ENCODE measurements around the gene XRCC6.
"Not testable (repeated sequence)": the region's sequence is repeated elsewhere in the genome, so short reads cannot be mapped to it uniquely, and the experiment has no call there.

XRCC6 gene

DNA sequence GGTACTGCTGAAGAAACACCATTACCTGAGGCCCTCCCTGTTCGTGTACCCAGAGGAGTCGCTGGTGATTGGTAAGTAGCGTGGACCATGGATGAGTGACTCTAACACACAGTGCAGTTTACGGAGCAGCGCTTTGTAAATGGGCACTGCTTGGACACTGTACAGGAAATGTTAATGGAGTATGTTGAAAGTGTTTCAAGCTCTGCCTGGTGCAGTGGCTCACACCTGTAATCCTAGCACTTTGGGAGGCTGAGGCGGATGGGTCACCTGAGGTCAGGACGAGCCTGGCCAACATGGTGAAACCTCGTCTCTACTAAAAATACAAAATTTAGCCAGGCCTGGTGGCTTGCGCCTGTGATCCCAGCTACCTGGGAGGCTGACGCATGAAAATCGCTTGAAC lies 29.7 kb downstream of the XRCC6 start:
- DNase-seq (ENCODE audit: low read depth): no peak

DNA sequence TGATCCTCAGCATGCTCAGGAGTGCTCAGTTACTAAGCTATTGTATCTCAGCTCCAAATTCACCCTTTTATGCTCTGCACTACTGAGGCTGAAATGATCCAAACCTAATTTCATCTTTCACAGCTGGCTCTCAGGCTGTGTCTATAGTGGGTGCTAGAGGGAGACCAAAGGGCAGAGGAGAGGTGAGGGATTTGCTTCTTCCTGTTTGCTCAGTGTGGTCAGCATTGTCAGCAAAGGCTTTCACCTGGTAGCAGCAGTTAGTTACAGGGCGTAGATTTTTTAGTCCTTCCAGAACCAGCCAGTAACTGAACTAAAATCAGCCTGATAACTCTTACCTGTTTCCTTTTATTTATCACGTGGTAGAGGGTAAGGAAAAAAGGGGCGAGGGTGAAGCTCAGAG lies 33.2 kb downstream of the XRCC6 start:
- no peak for DNase-seq (ENCODE audit: low read depth)

DNA sequence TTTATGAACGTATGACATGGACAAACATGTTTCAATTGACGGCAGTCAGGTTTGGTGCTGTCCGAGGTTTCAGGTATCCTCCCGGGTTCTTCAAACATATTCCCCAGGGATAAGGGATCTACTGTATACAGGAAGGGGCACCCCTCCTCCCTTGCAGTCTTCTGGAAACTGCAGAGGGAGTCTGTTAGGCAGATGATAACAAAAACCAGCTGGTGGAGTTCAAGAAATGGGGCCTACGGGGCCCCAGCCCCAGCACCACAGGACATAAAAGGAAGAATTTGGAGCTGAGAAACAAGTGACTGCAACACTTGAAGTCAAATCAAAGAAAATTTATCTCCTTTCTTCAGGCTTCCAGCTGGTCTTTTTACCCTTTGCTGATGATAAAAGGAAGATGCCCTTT lies 35.5 kb downstream of the XRCC6 start:
- DNase-seq (ENCODE audit: low read depth): no peak

DNA sequence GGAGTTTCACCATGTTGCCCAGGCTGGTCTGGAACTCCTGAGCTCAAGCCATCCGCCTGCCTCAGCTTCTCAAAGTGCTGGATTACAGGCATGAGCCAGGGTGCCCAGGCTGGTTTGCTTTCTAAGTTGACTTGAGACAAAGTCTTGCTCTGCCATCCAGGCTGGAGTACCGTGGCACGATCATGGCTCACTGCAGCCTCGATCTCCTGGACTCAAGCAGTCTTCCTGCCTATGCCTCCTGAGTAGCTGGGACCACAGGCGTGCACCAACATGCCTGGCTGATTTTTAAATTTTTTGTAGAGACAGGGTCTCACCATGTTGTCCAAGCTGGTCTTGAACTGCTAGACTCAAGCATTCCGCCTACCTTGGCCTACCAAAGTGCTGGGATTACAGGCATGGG lies 36.6 kb downstream of the XRCC6 start:
- DNase-seq (ENCODE audit: low read depth): no peak

DNA sequence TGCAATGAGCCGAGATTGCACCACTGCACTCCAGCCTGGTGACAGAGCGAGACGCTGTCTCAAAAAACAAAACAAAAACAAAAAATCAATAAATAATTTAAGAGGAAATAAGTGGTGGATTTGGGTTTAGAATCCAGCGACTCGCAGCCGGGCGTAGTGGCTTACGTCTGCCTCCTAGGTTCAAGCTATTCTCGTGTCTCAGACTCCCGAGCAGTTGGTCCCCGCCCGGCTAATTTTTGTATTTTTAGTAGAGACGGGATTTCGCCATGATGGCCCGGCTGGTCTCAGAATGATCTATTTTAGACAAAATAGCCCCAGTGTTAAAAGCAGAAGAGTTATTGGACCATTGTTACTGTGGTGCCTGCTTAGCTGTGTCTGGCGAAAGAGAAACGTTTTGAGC lies 37.8 kb downstream of the XRCC6 start:
- DNase-seq (ENCODE audit: low read depth): no peak

DNA sequence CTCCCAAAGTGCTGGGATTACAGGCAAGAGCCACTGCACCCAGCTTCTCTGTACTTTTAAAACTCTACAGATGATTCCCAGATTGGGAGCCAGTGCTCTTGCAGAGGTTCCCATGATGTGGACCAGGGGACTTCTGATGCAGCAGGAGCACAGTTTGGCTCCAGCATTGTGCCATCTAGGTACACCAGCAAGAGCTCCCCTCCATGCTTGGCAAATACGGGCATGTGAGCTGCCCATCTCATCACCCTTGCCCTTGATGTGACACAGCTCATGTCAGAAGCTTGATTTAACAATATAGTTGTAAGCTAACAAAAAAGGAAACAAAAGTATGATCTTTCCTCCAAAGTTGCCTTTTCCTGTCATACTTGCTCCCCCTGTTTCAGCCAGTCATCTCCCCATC lies 38.8 kb downstream of the XRCC6 start:
- DNase-seq (ENCODE audit: low read depth): no peak

DNA sequence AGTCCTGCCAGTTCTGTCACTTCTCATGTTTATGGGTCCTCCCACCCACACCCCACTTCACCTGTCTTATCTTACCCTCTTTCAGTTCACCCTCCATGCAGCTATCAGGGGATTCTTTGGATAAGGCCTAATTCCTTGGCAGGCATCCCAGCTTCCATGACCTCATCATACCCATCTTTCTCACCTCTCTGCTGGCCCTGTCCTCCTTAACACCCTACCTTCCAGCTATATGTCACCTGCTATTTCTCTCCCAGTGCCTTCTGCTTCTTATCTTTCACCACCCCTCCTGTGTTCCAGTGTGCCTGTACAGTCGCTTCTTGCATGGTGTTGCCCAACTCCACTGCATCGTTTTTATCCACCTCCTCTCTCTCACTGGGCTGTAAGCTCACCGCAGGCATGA lies 39.3 kb downstream of the XRCC6 start:
- DNase-seq (ENCODE audit: low read depth): no peak

DNA sequence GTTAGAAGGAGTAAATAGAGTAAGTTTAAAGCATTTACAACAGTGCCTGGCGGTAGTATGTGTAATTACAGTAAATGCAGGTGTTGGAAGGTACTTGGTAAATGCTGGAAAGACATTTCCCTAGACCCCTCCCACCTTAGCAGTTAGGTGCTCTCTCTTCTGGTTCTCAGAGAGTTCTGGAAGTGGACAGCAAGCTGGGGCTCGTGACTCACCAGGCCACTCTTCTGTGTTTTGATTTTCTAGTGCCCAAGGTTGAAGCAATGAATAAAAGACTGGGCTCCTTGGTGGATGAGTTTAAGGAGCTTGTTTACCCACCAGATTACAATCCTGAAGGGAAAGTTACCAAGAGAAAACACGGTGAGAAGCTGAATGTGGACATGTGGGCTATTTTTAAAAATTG lies 40.0 kb downstream of the XRCC6 start:
- DNase-seq (ENCODE audit: low read depth): no peak

DNA sequence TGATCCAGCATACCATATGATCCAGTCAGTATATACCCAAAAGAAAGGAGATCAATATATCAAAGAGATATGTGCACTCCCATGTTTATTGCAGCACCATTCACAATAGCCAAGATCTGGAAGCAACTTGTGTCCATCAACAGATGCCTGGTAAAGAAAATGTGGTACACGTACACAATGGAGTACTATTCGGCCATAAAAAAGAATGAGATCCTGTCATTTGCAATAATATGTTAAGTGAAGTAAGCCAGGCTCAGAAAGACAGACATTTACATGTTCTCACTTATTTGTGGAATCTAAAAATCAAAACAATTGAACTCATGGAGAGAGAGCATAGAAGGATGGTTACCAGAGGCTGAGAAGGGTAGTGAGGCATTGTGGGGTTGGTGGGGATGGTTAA lies 40.6 kb downstream of the XRCC6 start:
- DNase-seq (ENCODE audit: low read depth): no peak

DNA sequence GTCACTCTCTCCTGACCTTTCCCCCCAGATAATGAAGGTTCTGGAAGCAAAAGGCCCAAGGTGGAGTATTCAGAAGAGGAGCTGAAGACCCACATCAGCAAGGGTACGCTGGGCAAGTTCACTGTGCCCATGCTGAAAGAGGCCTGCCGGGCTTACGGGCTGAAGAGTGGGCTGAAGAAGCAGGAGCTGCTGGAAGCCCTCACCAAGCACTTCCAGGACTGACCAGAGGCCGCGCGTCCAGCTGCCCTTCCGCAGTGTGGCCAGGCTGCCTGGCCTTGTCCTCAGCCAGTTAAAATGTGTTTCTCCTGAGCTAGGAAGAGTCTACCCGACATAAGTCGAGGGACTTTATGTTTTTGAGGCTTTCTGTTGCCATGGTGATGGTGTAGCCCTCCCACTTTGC lies 42.5 kb downstream of the XRCC6 start:
- DNase-seq (ENCODE audit: low read depth): not testable (repeated sequence)

DNA sequence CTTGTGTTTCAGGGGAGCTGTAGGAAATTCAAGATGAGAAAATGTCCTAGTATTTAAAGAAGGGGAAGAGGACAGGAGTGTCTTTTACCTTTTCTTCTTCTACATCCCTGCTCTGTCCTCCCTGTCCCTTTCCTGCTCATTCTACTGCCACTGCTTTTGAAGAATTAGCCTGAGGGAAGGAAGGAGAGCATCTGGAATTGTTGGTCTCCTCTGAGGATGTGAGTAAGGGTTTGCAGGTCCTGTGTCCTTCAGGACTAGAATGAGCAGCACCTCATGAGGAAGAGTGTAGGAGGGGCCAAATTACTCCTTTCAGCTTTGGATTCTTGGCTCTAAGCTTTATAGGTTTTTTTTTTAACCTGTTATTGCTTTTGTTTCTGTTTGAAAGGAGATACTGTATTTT lies 43.4 kb downstream of the XRCC6 start:
- DNase-seq (ENCODE audit: low read depth): peak; percentile 70

DNA sequence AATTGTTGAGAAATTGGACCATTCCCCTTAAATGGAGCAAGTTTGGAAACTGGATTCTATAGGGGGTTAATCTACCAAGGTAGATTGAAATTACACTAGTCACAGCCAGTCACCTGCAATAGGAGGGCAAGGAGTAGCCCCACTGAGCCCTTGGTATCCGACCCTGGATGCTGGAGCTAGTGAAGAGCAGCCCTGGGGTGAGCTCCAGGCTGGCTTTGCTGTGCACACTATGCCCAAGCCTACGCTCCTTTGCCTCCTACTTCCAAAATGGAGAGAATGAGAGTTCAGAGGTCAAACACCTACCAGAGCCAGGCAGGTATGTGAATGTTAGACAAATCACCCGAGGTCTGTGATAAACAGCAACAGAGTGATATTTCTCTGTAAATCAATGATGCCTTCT lies 43.9 kb downstream of the XRCC6 start:
- DNase-seq (ENCODE audit: low read depth): no peak

DNA sequence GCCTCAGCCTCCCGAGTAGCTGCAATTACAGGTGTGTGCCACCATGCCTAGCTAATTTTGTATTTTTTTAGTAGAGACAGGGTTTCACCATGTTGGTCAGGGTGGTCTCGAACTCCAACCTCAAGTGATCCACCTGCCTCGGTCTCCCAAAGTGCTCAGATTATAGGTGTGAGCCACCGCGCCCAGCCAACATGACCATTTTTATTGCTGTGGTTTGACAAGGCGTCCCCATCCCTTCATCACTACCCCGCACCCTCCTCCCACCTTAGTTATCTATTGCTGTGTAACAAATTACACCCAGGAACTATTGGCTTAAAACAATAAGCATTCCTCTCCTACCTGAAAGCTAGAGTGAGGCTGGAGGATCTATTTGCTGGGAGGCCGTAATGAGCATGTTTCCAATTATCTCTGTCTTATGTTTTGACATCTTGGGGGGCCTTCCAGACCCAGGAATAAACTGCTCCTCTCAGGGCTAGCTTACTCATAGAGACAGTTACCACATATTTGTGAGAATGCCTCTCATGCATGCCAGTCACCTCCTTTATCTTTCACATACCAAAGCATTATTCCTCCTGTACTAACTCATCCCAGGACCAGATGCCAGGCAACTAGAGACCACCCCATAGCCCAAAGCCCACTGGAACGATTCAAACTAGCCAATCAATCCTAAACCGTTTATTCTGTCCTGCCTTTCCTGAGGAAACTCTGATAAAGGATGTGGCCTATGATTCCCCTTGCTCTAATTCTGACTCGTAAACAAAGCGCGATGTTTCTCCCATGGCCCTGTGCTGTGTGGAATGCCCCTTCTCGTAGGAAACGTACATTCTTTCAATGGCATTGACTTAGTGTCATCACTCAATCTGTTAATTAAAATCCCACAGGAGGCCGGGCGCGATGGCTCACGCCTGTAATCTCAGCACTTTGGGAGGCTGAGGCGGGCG lies 48.1 kb downstream of the XRCC6 start:
- peak; percentile 87 for DNase-seq (ENCODE audit: low read depth)

DNA sequence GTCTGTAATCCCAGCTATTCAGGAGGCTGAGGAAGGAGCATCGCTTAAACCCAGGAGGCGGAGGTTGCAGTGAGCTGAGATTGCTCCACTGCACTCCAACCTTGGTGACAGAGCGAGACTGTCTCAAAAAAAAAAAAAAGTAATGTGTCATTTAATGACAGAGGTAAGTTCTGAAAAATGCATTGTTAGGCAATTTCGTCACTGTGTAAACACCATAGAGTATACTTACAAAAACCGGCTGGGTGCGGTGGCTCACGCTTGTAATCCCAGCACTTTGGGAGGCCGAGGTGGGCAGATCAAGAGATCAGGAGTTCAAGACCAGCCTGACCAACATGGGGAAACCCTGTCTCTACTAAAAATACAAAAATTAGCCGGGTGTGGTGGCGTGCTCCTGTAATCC lies 51.0 kb downstream of the XRCC6 start:
- peak; percentile 65 for DNase-seq (ENCODE audit: low read depth)

DNA sequence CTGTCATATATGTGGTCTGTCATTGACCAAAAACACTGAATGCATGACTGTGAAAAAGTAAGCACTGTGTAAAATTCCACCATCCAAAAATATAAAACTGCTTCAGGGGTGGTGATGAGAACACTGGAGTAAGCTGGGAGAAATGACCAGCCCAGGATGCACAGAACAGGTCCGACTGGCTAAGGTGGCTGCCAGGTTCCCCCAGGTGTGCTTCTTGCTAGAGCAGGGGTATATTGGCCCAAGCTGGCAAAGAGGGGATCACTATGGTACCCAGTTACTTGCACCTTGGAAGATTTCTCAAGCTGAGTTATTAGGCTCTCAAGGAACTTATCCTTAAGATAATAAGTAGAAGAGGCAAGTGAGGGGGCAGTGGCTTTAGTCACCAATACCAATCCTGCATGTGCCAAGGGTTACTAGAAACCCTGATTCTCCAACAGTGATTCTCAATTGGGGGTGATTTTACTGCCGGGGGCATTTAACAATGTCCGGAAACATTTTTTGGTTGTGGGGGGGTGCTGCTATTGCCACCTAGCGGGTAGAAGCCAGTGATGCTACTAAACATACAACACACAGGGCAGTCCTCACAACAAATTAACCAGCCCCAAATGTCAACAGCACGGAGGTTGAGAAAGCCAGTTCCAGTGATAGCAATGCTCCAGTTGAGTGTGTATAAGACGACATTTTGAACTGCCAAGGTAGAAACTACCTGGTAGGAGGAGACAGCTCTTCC lies 51.9 kb downstream of the XRCC6 start:
- DNase-seq (ENCODE audit: low read depth): peak; percentile 49

DNA sequence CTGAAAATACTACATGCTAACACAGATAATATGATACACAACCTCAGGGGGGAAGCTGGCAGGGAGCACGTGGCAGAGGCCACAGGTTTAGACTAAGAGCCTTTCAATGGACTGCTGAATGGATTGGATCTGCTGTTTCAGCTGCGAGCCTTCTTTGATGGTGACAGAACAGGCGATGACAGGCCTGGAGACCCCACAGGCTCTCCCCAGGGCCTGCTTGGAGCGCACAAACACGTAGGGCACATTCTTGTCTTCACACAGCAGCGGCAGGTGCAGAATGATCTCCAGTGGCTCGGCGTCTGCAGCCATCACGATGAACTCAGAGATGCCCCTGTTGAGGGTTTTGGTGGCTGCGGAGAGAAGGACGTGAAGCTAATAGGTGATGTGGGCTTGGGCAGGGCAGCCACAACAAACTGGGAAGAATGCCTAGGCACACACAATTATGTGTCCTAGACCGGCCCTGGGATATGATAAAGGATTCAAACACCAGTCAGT lies 53.8 kb downstream of the XRCC6 start:
- DNase-seq (ENCODE audit: low read depth): no peak

DNA sequence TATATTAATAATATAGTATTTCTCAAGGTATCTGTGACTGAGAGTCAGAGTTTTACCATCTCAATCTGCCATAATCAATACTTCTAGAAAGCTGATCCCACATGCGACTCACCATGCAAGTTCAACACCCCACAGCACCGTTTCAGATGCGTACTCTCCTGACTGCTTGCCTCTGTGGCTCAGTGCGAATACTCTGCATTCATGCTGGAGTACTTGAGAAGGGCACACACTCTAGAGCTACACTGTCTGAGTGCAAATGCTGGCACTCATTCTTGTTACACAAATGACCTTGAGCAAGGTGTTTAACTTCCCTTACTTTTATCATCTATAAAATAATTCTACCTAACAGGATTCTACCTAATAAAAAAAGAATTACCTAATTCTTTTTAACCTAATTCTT lies 55.0 kb downstream of the XRCC6 start:
- no peak for DNase-seq (ENCODE audit: low read depth)

DNA sequence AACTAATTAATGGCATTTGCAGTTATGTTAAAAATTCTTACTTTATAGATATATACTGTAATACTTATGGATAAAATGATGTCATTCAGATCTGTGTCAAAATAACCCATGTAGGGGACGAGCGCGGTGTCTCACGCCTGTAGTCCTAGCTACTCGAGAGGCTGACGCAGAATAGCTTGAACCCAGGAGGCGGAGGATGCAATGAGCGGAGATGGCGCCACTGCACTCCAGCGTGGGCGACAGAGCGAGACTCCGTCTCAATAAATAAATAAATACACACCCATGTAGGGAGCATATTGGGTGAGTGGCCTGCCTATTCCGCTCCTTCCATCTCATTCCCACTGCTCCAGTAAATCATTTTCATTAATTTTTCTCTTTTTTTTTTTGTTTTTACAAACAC lies 60.5 kb downstream of the XRCC6 start:
- DNase-seq (ENCODE audit: low read depth): no peak

DNA sequence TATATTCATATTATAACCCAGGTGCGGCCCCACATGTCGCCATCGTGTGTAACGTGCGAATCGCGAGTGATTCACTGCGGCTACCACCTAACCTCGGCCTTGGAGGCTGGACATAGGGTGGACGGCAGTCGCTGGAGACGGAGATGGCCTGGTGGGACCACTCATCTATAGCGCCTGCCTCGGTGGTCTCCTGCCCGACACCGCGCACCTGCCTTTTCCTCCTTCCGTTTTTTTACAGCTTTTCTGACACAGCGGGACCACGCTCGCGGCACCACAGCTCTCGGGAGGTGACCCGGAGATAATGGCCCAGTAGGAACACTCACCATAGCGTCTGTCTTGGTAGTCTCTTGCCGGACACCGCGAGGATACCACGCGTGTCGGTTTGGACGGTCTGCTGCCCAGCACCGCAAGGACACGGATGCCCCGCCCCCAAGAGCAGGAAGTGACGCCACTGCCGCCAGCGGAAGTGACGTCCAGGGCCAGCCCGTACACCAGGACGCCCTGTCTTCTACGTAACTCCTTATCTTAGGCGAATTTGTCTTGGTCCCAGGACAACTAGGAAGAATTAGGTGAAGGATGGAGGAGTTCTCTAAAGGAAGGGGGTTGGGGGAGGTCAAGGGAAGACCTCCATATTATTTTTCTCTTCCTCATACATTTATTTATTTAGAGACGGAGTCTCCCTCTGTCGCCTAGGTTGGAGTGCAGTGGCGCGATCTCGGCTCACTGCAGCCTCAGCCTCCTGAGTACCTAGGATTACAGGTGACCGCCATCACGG lies 61.1 kb downstream of the XRCC6 start:
- peak; percentile 85 for DNase-seq (ENCODE audit: low read depth)

DNA sequence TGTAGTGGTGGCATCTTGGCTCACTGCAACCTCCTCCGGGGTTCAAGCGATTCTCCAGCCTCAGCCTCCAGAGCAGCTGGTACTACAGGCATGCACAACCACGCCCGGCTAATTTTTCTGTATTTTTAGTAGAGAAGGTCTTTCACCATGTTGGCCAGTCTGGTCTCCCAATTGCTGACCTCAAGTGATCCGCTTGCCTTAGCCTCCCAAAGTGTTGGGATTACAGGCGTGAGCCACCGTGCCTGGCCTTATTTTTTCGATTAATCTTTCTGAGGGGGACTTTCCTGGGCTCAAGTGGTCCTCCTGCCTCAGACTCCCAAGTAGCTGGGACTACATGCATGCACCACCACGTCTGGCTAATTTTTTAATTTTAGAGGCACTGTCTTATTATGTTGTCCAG lies 62.0 kb downstream of the XRCC6 start:
- no peak for DNase-seq (ENCODE audit: low read depth)

DNA sequence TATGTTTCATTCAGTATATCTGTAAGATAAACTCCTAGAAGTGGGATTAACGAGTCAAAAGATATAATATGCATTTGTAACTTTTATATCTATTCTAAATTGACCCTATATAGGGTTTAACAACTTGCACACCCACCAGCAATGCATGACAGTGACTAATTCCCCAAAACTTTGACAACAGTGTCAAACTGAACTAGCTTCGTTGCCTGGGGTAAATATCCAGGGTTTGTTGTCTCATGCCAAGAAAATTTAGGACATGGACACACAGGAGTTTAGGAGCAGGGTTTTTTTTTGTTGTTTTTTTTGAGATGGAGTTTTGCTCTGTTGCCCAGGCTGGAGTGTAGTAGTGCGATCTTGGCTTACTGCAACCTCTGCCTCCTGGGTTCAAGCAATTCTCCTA lies 62.5 kb downstream of the XRCC6 start:
- peak; percentile 82 for DNase-seq (ENCODE audit: low read depth)

DNA sequence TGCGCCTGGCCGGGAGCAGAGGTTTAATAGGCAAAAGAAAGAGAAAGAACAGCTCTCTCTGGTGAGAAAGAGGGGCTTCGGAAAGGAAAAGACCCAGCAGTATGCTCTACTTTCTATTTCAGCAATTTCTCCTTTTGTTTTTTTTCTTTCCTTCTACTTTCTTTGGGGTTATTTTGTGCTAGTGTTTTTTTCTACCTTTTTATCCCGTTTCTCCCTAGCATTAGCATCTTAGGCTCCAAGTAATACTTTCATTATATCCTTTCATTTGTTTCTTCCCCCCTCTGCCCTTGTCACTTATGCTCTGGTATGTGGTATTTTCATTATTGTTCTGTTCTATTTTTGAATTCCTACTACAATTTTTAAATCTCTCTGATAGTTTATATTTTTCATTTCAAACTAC lies 63.1 kb downstream of the XRCC6 start:
- DNase-seq (ENCODE audit: low read depth): no peak

DNA sequence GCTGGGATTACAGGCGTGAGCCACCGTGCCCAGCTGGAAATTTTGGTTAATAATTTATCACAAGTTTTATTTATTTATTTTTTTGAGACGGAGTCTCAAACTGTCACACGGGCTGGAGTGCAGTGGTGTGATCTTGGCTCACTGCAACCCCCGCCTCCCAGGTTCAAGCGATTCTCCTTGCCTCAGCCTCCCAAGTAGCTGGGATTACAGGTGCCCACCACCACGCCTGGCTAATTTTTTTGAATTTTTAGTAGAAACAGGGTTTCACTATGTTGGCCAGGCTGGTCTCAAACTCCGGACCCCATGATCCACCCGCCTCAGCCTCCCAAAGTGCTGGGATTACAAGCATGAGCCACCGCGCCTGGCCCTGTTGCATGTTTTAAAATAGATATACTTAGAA lies 65.8 kb downstream of the XRCC6 start:
- DNase-seq (ENCODE audit: low read depth): not testable (repeated sequence)

Data from ELR (cell line).